Measurements from ENCODE around the gene RNF14.

- no peak for TF ChIP-seq KLF13 (tag; IDR thresholded peaks at IDR 0.05; ENCODE audit: borderline replicate concordance, low read depth)
- TF ChIP-seq SMARCA4 (IDR thresholded peaks at IDR 0.05): no peak
- no peak for TF ChIP-seq ZFX (CRISPR knock-in tag; IDR thresholded peaks at IDR 0.05)
- no peak for TF ChIP-seq EZH2 (IDR thresholded peaks at IDR 0.05; ENCODE audit: borderline replicate concordance, low read depth, low read length)
- TF ChIP-seq CTCF (IDR thresholded peaks at IDR 0.05 in 2 of 3, conservative IDR thresholded peaks at IDR 0.05 in 1 of 3; ENCODE audit: insufficient read depth in 2 of 3, low read depth in 1 of 3, low read length in 3 of 3): peak; percentile 58 to 66 (median 62); a peak in 5 of 6 replicates
- no peak for TF ChIP-seq ATF6 (CRISPR knock-in tag; IDR thresholded peaks at IDR 0.05)
Measured at GRCh38 chr5:141992349-141992963, 23.6 kb downstream of the RNF14 start.

Measured in K562 (cell line).